Measurements from ENCODE around the gene GPR143.
A peak's percentile ranks its signal among the peaks of the same experiment; 100 is the strongest.
"Not testable (repeated sequence)": the region's sequence is repeated elsewhere in the genome, so short reads cannot be mapped to it uniquely, and the experiment has no call there.

The GPR143 gene

DNA sequence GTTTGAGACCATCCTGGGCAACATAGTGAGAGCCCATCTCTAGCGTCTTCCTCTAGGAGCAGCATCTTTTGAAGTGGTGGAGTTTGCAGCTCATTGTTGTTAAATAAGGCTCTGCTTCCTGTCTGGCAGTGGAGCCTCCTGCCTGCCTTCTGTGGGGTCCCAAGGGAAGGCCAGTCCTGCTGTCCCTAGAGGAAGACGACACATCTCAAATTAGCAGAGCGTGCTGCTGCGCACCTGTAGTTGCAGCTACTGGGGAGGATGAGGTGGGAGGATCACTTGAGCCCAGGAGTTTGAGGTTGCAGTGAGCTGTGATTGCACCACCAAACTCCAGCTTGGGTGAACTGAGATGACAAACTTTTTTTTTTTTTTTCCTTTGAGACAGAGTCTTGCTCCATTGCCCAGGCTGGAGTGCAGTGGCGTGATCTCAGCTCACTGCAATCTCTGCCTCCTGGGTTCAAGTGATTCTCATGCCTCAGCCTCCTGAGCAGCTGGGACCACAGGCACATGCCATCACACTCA lies 2.7 kb upstream of the GPR143 start:
- not testable (repeated sequence) for DNase-seq (ENCODE audit: low spot score)

DNA sequence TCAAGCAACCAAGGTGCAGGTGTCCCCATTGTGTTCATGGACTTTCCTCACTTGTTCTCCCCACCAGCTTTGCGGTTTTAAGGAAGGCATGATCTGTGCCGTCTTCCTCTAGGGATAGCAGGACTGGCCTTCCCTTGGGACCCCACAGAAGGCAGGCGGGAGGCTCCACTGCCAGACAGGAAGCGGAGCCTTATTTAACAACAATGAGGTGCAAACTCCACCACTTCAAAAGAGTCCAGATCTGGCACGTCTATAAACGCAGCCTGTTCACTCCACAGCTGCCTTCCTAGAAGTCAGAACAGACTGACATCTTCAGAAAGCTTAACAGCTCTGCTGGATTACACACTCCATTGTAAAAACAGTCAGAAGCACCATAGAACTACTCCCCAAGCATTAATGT lies 1.7 kb upstream of the GPR143 start:
- DNase-seq (ENCODE audit: low spot score): no peak

DNA sequence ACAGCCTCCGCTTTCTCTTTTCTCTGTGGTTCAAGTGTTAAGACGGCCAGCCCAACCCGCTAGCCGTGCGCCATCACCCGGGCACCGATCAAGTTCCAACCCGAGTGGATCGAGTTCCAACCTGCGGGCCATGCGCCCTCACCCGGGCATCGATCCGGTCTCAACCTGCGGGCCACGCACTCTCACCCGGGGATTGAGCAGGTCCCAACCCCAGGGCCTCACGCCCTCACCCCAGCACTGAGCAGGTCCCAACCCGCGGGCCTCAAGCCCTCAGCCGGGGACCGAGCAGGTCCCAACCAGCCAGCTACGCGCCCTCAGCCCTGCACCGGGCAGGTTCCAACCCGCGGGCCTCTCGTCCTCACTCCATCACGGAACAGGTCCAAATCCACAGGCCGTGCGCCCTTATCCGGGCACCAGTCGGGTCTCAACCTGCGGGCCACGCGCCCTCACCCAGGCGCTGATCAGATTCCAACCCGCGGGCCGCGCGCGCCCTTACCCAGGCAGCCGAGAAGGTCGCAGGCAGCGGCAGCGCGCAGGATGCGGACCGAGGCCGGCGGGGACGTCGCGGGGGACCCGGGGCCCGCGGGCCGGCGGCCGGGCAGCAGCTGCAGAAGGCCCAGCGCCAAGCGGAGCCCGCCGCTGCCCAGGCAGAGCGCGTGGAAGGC lies 443 bp downstream of the GPR143 start:
- no peak for DNase-seq (ENCODE audit: low spot score)

DNA sequence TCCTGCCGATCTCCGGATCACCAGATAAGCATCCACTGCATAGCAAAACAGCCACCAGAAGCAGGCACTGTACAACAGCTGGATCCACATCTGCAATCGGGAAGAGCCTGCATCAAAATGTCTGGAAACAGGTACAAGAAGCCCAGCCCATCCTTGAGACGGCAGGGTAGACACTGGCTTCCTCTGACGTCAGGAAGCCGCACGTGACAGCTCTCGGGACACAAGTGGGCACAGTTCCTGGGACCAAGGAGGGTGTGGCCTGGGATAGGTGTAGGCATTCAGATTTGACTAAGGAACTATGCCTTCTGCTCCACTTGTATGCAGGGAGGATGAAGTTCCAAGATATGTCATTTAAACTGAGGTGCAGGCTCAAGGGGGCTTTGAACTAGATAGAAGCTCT lies 6.3 kb downstream of the GPR143 start:
- no peak for DNase-seq (ENCODE audit: low spot score)

DNA sequence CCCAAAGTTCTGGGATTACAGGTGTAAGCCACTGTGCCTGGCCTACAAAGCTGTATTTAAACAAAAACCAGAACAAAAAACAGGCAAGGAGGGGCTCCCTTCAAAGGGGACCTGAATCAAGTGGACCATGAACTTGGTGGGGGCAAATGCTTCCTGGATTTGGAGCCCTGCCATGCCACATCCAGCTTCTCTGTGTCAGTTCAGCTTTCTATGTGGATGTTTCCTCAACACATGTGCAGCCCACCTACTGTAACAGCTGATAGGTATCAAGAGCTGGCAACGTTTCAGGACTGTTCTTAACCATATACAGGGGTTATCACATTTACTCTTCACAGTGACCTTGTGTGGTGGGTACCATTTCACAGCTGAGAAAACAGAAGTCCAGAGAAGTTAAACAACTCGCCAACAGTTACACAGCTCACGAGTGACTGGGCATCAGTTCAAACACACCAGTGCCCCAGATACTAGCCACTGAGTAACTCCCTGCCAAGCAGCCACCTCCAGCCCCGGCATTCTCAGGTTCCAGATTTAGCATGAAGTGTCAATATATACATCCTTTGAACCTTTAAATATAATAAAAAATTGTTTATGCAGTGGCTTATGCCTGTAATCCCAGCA lies 7.5 kb downstream of the GPR143 start:
- no peak for DNase-seq (ENCODE audit: low spot score)

DNA sequence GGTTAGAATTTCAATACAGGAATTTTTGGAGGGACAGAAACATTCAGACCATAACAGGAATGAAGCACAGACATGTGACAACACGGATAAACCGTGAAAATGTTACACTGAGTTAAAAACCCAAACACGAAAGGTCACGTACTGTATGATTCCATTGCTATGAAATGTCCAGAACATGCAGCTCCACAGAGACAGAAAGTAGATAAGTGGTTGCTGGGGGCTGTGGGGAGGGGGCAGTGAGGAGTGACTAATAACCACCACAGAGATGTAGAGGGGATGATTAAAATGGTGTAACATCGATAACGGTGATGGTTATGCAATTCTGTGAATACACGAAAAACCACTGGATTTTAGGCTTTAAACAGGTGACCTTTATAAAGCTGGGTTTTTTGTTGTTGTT lies 8.3 kb downstream of the GPR143 start:
- no peak for DNase-seq (ENCODE audit: low spot score)

DNA sequence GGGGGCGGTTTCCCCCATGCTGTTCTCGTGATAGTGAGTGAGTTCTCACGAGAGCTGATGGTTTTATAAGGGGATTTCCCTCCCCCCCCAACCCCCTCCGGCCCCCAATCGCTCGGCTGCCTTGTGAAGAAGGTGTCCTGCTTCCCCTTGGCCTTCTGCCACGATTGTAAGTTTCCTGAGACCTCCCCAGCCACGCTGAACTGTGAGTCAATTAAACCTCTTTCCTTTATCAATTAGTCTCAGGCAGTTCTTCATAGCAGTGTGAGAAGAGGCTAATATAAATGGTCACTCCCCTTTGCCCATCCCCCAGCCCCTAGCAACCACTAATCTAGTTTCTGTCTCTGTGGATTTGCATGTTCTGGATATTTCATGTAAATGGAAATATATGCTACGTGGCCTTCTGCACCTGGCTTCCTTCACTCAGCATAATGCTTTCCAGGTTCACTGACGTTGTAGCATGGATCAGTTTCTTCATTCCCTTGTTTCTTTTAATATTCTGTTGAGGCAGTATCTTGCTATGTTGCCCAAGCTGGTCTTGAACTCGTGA lies 16.4 kb downstream of the GPR143 start:
- DNase-seq (ENCODE audit: low spot score): no peak

DNA sequence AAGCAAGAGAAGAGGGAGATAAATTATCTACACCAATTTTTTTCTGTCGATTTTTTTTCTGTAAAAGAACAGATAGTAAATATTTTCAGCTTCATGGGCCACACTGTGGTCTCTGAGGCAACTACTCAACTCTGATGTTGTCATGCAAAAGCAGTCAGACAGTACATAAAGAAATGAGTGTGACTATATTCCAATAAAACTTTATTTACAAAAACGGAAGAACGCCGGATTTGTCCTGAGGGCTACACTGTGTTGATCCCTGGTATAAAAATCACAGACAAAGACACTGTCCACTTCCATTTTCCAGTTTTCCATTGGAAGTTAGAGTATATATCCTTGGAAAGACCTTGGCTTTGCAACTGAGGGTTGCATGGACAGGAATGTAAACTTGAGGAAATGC lies 18.0 kb downstream of the GPR143 start:
- no peak for DNase-seq (ENCODE audit: low spot score)

DNA sequence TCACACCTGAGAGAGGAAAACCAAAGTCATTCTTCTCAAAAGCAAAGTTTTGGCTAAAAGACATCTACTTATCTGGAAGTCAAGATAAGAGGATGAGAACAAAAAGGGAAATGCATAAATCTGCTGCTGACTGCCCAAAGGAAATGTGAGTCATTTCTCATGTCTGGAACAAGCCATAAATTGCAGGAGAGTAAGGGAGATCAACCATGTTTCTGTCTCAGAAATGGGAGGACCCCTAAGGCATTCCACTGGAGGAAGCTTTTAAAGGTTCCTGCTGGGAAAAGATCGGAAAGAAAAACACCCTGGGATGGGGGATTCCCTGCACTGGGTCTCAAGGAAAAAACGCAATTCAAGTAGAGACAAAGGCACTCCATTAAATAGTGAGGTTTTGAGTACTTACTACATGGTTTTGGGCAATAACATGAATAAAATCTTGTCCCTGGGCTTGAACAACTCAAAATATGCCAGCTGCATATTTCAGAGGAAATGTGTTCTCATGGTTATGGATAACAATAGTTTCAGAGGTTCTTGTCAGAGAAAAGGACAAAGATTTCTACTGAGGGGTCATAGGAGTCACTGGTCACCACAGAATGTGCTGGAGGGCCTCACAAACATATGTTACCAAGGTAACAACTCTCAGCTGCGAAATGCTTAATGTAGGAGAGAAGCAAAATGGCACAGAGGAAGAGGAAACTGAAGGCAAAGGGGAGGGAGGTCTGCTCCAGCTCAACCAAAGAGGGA lies 19.3 kb downstream of the GPR143 start:
- DNase-seq (ENCODE audit: low spot score): no peak

DNA sequence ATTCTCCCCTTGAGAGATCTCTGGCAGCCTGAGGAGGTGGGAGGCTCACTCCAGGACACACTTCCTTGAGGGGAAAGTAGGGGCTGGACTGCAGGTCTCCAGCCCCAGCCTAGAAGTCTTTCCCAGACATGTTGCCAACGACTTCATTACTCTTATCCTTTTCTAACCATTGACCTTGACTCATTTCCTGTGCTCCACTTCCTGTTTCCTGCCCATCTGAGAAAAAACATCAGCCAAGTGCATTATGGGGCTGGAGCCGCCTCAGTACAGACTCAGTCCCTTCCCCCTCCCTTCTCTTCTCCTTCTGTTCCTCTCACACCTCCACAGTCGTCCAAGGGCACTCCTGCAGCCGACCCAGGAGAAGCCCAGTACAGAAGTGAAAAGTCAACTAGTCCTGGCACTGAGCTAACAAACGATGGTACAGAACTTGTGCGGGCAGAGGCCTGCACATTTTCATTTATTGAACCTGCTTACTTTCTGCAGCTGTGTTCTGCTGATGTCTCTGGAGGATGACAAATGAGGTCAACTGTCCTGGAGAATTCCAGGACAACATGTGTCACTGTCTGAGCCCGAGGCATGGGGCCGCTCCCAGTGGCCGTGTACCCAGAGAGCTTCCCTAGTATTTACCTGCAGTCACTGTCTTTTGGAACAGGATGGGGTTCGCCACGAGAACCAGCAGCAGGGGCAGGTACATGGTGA lies 20.1 kb downstream of the GPR143 start:
- DNase-seq (ENCODE audit: low spot score): no peak

DNA sequence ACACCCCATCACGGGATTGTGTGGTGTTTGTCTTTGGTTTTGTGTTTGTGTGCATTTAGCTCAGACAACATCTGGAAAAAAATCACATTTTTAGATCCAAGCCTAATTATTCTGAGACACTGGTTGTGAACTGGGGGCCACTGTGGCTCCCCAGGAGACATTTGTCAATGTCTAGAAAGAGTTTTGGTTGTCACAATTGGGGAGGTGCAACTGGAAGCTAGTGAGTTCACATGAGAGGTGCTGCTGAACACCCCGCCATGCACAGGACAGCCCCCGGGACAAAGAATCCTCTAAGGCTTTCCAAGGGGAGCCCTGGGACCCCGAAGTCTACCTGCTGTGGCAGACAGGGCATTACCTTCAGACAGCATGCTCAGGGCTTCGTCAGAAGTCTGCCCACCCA lies 26.5 kb downstream of the GPR143 start:
- DNase-seq (ENCODE audit: low spot score): no peak

DNA sequence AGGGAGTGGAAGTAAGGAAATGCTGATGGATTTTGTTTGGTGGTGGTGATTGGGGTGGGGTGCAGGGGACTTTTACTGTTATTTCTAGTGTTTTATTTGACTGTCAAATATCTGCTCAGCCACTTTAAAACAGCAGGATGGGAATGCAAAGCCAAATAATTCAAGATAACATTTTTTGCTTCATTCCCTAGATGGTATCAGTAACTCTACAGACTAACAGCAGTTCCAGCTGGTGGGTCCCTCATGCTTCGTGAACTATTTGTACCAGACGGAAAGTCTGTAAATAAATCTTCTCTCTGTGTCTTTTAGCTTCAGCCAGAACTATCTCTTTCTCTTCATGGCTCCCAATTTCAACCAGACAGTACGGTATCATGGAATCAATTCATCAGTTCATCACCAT lies 27.5 kb downstream of the GPR143 start:
- no peak for DNase-seq (ENCODE audit: low spot score)

DNA sequence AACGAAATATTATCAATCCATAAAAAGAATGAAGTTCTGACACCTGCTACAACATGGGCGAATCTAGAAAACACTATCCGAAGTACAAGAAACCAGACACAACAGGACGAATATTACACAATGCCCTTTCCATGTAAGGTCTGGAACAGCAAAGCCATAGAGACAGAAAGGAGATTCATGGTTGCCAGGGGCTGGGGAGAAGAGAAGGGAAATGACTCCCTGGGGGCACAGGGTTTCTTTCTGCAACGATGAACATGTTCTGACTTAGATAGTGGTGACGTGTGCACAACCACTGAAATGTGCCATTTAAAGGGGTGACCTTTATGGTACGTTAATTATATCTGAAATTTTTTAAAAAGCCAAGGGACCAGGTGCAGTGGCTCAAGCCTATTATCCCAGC lies 28.3 kb downstream of the GPR143 start:
- no peak for DNase-seq (ENCODE audit: low spot score)

DNA sequence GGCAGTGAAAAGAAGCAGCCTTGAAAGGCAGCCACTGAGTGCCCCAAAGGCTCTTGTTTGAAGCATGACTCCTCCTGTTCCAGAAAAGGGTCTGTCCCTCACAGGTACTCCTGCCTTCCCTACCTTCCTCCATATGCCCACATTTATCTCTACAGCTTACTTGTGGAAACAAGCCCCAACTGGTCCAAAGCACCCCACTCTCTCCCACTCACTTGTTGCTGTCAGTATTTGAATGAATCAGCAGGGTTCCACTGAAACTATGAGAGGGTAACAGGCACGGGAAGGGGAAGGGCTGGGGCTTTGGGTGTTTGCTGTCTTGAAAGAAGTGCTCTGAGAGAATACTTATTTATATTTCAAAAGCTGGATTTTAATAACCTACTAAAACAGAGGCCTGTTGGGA lies 34.9 kb downstream of the GPR143 start:
- no peak for DNase-seq (ENCODE audit: low spot score)

DNA sequence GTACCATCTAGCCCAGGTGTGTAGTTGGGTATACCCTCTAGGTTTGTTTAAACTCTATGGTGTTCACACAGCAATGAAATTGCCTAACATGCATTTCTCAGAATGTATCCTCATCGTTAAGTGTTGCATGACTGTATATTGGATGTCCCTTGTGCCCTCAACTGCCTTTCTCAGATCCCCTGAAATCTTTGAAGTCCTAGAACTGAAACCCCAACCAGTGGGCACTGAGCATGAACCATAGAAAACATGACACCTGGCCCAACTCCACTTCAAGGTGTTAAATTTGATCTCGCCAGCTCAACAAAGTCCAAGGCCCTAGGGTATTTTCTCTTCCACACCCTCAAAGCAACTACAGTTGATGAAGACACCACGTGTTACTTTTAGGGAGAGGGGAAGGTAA lies 35.6 kb downstream of the GPR143 start:
- no peak for DNase-seq (ENCODE audit: low spot score)

DNA sequence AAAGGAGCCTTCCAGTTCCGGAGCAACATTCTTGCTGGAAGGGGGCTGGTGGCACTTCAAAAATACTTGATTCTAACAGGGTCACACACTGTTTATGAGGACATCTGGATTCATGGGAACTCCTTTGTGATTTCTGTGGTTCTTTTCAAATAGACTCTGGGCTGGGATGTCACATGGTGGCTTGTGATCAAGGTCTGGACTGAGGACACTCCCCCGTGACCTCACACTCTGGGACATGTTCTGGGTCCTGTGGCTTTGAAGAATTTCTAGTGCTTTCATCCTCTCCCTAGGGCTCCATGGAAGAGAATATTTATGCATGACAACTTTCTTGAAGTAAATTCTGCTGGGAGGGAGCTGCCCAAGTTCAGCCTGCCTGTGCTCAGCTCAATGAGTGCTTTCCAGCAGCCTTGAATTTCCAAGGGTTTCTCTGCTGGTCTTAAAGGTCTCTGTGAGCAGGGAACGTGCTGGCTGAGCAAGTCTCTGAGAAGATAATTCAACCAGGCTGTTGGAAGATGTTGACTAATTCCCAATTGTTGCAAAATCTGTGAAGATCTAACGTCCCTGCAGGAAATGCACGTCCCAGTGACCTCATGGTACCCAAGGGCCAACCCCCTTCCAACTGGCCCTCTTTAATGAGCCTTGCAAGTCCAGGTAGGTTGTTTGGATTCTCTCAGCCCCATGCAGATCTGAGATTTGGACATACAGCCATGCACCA lies 36.3 kb downstream of the GPR143 start:
- DNase-seq (ENCODE audit: low spot score): no peak

DNA sequence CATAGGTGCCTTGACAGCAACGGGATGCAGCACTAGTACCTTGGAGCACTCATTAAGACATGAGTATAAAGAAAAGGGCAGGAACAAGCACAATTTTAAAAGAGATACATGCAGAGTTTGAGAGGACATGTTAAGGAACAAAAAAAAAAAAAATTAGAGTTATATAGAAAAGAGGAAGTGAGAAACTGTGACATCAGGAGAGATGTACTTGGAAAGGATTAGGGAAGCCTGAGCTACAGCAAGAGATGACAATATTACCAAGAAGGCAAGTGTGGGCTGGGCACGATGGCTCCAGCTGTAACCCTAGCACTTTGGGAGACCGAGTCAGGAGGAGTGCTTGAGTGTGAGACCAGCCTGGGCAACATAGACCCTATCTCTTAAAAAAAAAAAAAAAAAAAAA lies 37.4 kb downstream of the GPR143 start:
- DNase-seq (ENCODE audit: low spot score): no peak

DNA sequence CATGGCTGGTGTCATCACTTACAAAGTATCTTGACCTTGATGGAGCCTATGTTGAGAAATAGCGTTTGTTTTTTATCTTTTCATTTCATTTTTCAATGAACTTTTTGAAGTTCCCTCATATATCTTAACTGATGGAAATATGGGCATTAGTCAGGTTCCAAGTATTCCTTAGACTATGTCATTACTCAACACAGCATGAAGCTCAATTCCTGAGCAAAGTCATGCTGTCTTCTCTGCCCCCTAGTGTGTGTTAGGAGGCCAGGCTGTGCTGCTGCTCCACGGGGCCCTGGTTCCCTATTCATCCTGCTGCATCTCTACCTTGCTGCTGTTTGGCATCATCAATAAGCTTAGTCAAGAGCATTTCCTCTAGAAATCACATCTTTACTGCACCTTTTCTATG lies 40.9 kb downstream of the GPR143 start:
- DNase-seq (ENCODE audit: low spot score): no peak

DNA sequence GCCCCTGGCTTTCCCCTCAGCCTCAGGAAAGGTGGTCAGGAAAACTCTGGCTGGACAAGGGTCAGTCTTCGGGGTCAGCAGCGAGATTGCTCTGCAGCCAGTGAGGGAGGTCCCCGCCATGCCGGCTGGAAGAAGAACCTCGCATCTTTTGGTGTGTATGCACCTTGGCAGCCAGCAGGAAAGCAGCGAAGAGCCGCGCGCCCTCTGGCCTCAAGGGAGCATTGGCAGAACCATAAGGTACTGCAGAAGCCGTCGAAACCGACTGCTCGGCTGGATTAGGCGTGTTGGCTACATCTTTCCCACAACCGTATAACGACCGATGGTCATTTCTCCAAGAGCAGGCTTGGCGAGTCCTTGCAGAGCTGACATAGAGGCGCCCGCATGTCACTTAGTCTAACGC lies 48.3 kb downstream of the GPR143 start:
- no peak for DNase-seq (ENCODE audit: low spot score)

DNA sequence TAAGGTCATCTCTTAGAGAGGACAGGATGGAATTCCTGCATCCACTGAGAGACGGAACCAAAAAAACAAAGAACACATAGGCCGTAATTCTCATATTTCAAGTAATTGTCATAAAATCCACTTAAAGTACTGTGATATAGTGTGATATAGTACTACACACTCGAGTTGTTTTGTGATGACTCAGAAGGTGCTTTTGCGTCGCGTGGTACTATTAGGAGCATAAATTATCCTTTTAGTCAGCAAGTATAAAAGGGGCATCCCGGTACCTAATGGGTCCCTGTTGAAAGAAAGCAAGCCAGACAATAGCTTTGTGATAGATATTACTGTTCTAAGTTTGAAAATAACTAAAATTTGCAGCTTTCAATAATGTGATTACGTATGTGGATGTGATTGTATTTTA lies 55.3 kb downstream of the GPR143 start:
- no peak for DNase-seq (ENCODE audit: low spot score)

DNA sequence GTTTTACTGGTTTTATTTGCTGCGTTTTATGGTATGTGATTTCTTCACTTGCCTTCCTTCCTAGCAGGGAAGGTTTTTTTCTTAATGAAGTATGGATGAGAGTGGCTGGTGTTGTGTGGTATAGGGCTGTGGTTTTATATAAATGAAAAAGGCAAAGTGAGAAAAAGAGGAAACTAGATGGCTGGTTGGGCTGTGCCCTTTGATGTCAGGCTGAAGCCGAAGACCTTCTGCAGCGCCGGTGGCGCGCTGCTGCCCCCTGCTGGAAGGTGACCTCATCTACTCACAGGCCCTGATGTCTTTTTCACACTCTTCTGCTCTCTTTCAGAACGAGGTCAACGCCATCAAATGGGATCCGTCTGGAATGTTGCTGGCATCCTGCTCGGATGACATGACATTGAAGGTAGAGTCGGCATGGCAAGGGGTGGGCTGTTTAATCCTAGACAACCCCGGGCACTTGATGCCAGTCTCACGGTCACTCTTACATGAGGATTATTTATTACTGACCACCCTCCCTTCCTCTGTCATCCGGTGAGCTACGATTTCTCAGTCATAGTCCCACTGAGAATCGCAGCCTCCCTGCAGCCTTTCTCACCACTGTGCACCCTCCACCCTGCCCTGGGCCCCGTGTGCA lies 56.6 kb downstream of the GPR143 start:
- DNase-seq (ENCODE audit: low spot score): peak; percentile 37

Measured in SK-N-DZ (cell line).